Panc1 (cell line): ENCODE measurements around the gene ZFP1.

Source experiments
- SIN3A ChIP-seq: IDR thresholded peaks from 2 replicates; pipeline ENCODE4 v1.6.1; 2012; ENCODE audit warnings: low read depth, mild to moderate bottlenecking, low read length, moderate library complexity, borderline replicate concordance; ENCODE audit not compliant: insufficient read depth
- TF ChIP-seq, protein P1 (sequence below), 2 experiments: IDR thresholded peaks; 2 replicates each; pipeline ENCODE4 v1.6.1; 2011 to 2012; ENCODE audit warnings: low read depth in 2 of 2, control low read depth in 1 of 2, low read length in 1 of 2, mild to moderate bottlenecking in 1 of 2, moderate library complexity in 1 of 2; ENCODE audit not compliant: insufficient read depth in 1 of 2

DNA sequence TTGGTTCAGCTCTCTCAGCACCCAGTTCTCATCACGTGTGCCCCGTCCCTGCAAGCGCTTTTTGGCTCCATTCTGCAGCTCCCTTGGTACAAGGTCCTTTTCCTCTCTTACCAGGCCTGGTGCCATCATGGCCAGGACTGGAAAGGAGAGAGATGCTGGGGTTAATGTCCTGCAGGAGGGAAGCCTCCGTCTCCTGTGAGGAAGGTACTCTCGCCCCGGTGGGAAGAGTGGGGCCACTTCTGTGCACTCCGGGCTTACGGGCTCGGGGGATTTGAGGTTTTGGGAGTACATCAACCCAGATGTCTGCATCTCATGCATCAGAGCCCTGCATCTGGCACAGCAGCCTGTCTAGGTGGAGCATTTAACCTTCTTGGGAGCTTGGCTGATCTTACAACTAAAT, 48.5 kb downstream of the ZFP1 start:
- no peak for TF ChIP-seq SIN3A
- TF ChIP-seq, protein P1, sequence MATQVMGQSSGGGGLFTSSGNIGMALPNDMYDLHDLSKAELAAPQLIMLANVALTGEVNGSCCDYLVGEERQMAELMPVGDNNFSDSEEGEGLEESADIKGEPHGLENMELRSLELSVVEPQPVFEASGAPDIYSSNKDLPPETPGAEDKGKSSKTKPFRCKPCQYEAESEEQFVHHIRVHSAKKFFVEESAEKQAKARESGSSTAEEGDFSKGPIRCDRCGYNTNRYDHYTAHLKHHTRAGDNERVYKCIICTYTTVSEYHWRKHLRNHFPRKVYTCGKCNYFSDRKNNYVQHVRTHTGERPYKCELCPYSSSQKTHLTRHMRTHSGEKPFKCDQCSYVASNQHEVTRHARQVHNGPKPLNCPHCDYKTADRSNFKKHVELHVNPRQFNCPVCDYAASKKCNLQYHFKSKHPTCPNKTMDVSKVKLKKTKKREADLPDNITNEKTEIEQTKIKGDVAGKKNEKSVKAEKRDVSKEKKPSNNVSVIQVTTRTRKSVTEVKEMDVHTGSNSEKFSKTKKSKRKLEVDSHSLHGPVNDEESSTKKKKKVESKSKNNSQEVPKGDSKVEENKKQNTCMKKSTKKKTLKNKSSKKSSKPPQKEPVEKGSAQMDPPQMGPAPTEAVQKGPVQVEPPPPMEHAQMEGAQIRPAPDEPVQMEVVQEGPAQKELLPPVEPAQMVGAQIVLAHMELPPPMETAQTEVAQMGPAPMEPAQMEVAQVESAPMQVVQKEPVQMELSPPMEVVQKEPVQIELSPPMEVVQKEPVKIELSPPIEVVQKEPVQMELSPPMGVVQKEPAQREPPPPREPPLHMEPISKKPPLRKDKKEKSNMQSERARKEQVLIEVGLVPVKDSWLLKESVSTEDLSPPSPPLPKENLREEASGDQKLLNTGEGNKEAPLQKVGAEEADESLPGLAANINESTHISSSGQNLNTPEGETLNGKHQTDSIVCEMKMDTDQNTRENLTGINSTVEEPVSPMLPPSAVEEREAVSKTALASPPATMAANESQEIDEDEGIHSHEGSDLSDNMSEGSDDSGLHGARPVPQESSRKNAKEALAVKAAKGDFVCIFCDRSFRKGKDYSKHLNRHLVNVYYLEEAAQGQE (IDR thresholded peaks at IDR 0.05; ENCODE audit: insufficient read depth in 1 of 2, low read depth in 2 of 2, low read length in 1 of 2): no peak
